ENCODE data around the gene ATAD3C.
"Not testable (repeated sequence)": the region's sequence is repeated elsewhere in the genome, so short reads cannot be mapped to it uniquely, and the experiment has no call there.

ATAD3C gene

GRCh38 chr1:1419363-1419812, 30.1 kb upstream of the ATAD3C start:
- no peak for DNase-seq

- DNase-seq, result no peak
Observed at GRCh38 chr1:1419813-1420653, 29.5 kb upstream of the ATAD3C start.

GRCh38 chr1:1420654-1421141, 28.8 kb upstream of the ATAD3C start:
- no peak for DNase-seq

- no peak for DNase-seq
Observed at GRCh38 chr1:1421147-1421906, 28.2 kb upstream of the ATAD3C start, which contains the start of gene ANKRD65. Gene ANKRD65 (minus strand): TSS chr1:1421276. CDS start chr1:1421005, 271 bp downstream.

- no peak for DNase-seq
Observed at GRCh38 chr1:1421907-1422464, 27.5 kb upstream of the ATAD3C start.

GRCh38 chr1:1422465-1423244, 26.8 kb upstream of the ATAD3C start:
- DNase-seq, result no peak

GRCh38 chr1:1423245-1423597, 26.3 kb upstream of the ATAD3C start:
- DNase-seq, result no peak

GRCh38 chr1:1424707-1425106, 24.8 kb upstream of the ATAD3C start:
- DNase-seq, result no peak

- DNase-seq, result no peak
Observed at GRCh38 chr1:1425426-1425752, 24.1 kb upstream of the ATAD3C start.

GRCh38 chr1:1425753-1426495, 23.6 kb upstream of the ATAD3C start:
- no peak for DNase-seq

- DNase-seq, result no peak
Observed at GRCh38 chr1:1426496-1427105, 22.9 kb upstream of the ATAD3C start.

GRCh38 chr1:1427106-1427819, 22.2 kb upstream of the ATAD3C start:
- DNase-seq, result no peak

GRCh38 chr1:1427820-1428148, 21.7 kb upstream of the ATAD3C start:
- no peak for DNase-seq

- no peak for DNase-seq
Observed at GRCh38 chr1:1428174-1428573, 21.3 kb upstream of the ATAD3C start.

GRCh38 chr1:1428967-1429366, 20.5 kb upstream of the ATAD3C start:
- DNase-seq, result not testable (repeated sequence)

- DNase-seq, result no peak
Observed at GRCh38 chr1:1429671-1430073, 19.8 kb upstream of the ATAD3C start.

GRCh38 chr1:1430114-1430982, 19.1 kb upstream of the ATAD3C start:
- DNase-seq, result no peak

- no peak for DNase-seq
Observed at GRCh38 chr1:1430992-1431844, 18.3 kb upstream of the ATAD3C start.

- DNase-seq, result no peak
Observed at GRCh38 chr1:1431845-1432273, 17.6 kb upstream of the ATAD3C start.

Data from NCI-H1436 treated with DMSO at 0.1 percent for 48 hours (cell line).